Measurements from ENCODE around the gene DNAI1.

Gene DNAI1

GRCh38 chr9:34463098-34463900 lies 4.7 kb downstream of the DNAI1 start:
- TF ChIP-seq TAF1 (IDR thresholded peaks at IDR 0.05; ENCODE audit: borderline replicate concordance, insufficient read depth, low read length) (no peak), POLR2AphosphoS5 (IDR thresholded peaks at IDR 0.05; ENCODE audit: low read depth, low read length) (no peak)

DNA sequence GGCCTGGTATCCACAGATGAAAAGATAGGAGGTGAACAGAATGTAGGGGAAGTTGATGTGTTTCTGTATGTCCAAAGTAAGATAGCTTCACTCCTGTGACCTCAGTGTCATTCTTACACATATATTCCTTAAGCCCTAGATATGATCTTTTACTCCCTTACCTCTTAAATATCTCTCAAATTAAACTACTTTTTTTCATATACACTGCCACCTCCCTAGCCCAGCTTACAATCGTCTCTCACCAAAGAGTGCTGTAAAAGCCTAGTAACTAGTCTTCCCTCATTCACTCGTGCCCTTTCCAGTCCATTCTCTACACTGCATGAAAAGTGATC lies 5.3 kb downstream of the DNAI1 start:
- TF ChIP-seq POLR2AphosphoS5 (IDR thresholded peaks at IDR 0.05; ENCODE audit: low read depth, low read length): no peak
- no peak for TF ChIP-seq SIN3A (IDR thresholded peaks at IDR 0.05; ENCODE audit: borderline replicate concordance, insufficient read depth, low read length)
- no peak for TF ChIP-seq FOXP2 (optimal IDR thresholded peaks at IDR 0.05; ENCODE audit: borderline replicate concordance, extremely low read depth, extremely low read length, insufficient read depth)
- no peak for TF ChIP-seq TAF1 (IDR thresholded peaks at IDR 0.05; ENCODE audit: borderline replicate concordance, insufficient read depth, low read length)
- TF ChIP-seq, protein P1, sequence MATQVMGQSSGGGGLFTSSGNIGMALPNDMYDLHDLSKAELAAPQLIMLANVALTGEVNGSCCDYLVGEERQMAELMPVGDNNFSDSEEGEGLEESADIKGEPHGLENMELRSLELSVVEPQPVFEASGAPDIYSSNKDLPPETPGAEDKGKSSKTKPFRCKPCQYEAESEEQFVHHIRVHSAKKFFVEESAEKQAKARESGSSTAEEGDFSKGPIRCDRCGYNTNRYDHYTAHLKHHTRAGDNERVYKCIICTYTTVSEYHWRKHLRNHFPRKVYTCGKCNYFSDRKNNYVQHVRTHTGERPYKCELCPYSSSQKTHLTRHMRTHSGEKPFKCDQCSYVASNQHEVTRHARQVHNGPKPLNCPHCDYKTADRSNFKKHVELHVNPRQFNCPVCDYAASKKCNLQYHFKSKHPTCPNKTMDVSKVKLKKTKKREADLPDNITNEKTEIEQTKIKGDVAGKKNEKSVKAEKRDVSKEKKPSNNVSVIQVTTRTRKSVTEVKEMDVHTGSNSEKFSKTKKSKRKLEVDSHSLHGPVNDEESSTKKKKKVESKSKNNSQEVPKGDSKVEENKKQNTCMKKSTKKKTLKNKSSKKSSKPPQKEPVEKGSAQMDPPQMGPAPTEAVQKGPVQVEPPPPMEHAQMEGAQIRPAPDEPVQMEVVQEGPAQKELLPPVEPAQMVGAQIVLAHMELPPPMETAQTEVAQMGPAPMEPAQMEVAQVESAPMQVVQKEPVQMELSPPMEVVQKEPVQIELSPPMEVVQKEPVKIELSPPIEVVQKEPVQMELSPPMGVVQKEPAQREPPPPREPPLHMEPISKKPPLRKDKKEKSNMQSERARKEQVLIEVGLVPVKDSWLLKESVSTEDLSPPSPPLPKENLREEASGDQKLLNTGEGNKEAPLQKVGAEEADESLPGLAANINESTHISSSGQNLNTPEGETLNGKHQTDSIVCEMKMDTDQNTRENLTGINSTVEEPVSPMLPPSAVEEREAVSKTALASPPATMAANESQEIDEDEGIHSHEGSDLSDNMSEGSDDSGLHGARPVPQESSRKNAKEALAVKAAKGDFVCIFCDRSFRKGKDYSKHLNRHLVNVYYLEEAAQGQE (IDR thresholded peaks at IDR 0.05; ENCODE audit: insufficient read depth in 1 of 2, low read depth in 2 of 2, low read length in 2 of 2): no peak

GRCh38 chr9:34464571-34464970 lies 6.0 kb downstream of the DNAI1 start:
- no peak for TF ChIP-seq SIN3A (IDR thresholded peaks at IDR 0.05; ENCODE audit: borderline replicate concordance, insufficient read depth, low read length)
- no peak for TF ChIP-seq POLR2AphosphoS5 (IDR thresholded peaks at IDR 0.05; ENCODE audit: low read depth, low read length)
- TF ChIP-seq FOXP2 (optimal IDR thresholded peaks at IDR 0.05; ENCODE audit: borderline replicate concordance, extremely low read depth, extremely low read length, insufficient read depth): no peak

GRCh38 chr9:34465468-34465867 lies 6.9 kb downstream of the DNAI1 start:
- TF ChIP-seq FOXP2 (optimal IDR thresholded peaks at IDR 0.05; ENCODE audit: borderline replicate concordance, extremely low read depth, extremely low read length, insufficient read depth): no peak
- no peak for TF ChIP-seq SIN3A (IDR thresholded peaks at IDR 0.05; ENCODE audit: borderline replicate concordance, insufficient read depth, low read length)
- TF ChIP-seq TAF1 (IDR thresholded peaks at IDR 0.05; ENCODE audit: borderline replicate concordance, insufficient read depth, low read length): no peak
- no peak for TF ChIP-seq POLR2AphosphoS5 (IDR thresholded peaks at IDR 0.05; ENCODE audit: low read depth, low read length)
- TF ChIP-seq, protein P1 (IDR thresholded peaks at IDR 0.05; ENCODE audit: insufficient read depth in 1 of 2, low read depth in 2 of 2, low read length in 2 of 2): no peak

DNA sequence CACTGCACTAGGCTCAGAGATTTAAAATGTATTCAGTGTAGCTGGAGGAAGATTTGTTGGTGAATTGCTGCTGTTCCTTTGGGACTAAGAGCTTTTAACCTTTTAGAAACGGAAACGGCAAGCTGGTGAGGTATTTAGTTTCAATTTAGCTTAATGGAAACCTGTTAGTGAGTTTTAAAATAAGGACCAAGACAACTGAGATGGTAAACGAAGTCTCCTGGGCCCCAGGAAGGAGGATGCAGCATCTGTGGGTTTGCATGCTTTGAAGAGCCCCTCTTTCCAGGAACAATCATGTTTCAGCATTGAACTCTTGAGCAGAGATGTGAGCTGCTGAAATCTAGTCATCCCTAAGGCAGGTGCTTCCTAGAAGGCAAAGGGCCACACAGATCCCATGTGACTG lies 16.5 kb downstream of the DNAI1 start:
- TF ChIP-seq, protein P1 (IDR thresholded peaks at IDR 0.05; ENCODE audit: insufficient read depth in 1 of 2, low read depth in 2 of 2, low read length in 2 of 2): no peak
- TF ChIP-seq FOXP2 (optimal IDR thresholded peaks at IDR 0.05; ENCODE audit: borderline replicate concordance, extremely low read depth, extremely low read length, insufficient read depth) (no peak), POLR2AphosphoS5 (IDR thresholded peaks at IDR 0.05; ENCODE audit: low read depth, low read length) (no peak), SIN3A (IDR thresholded peaks at IDR 0.05; ENCODE audit: borderline replicate concordance, insufficient read depth, low read length) (no peak), TAF1 (IDR thresholded peaks at IDR 0.05; ENCODE audit: borderline replicate concordance, insufficient read depth, low read length) (no peak)

- TF ChIP-seq POLR2AphosphoS5 (IDR thresholded peaks at IDR 0.05; ENCODE audit: low read depth, low read length): no peak
- TF ChIP-seq SIN3A (IDR thresholded peaks at IDR 0.05; ENCODE audit: borderline replicate concordance, insufficient read depth, low read length): no peak
- no peak for TF ChIP-seq TAF1 (IDR thresholded peaks at IDR 0.05; ENCODE audit: borderline replicate concordance, insufficient read depth, low read length)
These were observed 18.9 kb downstream of the DNAI1 start for GRCh38 chr9:34477541-34477940.

Measured in PFSK-1 (cell line).